Mammary epithelial cell (primary cell): ENCODE measurements around the gene GJA9.

Experiments
- EZH2 ChIP-seq: IDR thresholded peaks from 2 replicates; pipeline ENCODE4 v1.6.1; 2012; ENCODE audit warnings: low read length, inconsistent platforms, borderline replicate concordance
- TF ChIP-seq, protein P1 (sequence below), 2 donors: IDR thresholded peaks in 1 of 2; conservative IDR thresholded peaks in 1 of 2; 2 replicates each; pipeline ENCODE4 v1.5.1; 2011 to 2012; ENCODE audit warnings: inconsistent platforms in 2 of 2, low read length in 2 of 2, mild to moderate bottlenecking in 2 of 2, control low read depth in 1 of 2, low read depth in 1 of 2; ENCODE audit not compliant: insufficient read depth in 1 of 2; ENCODE audit errors: extremely low read depth in 1 of 2

DNA sequence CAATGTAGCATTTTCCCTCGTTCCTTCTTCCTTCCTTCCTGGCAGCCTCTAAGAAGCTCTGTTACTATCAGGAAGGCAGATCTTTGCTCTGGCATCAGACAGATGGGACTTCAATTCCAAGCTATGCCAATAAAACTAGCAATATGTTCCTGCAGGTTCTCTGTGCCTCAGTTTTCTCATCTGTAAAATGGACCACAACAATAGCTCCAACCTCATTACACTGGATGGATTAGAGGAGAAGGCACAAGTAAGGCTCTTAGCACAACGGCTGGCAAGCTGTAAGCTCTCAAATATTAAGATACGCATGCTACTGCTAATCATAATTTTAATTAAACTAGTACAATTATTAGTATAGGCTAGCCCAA lies 49.0 kb downstream of the GJA9 start:
- TF ChIP-seq, protein P1, sequence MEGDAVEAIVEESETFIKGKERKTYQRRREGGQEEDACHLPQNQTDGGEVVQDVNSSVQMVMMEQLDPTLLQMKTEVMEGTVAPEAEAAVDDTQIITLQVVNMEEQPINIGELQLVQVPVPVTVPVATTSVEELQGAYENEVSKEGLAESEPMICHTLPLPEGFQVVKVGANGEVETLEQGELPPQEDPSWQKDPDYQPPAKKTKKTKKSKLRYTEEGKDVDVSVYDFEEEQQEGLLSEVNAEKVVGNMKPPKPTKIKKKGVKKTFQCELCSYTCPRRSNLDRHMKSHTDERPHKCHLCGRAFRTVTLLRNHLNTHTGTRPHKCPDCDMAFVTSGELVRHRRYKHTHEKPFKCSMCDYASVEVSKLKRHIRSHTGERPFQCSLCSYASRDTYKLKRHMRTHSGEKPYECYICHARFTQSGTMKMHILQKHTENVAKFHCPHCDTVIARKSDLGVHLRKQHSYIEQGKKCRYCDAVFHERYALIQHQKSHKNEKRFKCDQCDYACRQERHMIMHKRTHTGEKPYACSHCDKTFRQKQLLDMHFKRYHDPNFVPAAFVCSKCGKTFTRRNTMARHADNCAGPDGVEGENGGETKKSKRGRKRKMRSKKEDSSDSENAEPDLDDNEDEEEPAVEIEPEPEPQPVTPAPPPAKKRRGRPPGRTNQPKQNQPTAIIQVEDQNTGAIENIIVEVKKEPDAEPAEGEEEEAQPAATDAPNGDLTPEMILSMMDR (conservative IDR thresholded peaks at IDR 0.05 in 1 of 2, IDR thresholded peaks at IDR 0.05 in 1 of 2; ENCODE audit: extremely low read depth in 1 of 2, insufficient read depth in 1 of 2, low read depth in 1 of 2, low read length in 2 of 2), result no peak
- no peak for TF ChIP-seq EZH2
